GM18867 (cell line): ENCODE results near the gene SLC22A7.
"Not testable (repeated sequence)": the region's sequence is repeated elsewhere in the genome, so short reads cannot be mapped to it uniquely, and the experiment has no call there.

Source experiments
- ATAC-seq: cut with Tn5 transposase; IDR thresholded peaks from one replicate; pipeline ENCODE4 v1.9.1; 2021; ENCODE audit warnings: mild to moderate bottlenecking, moderate library complexity; ENCODE audit not compliant: unreplicated experiment

Gene SLC22A7

GRCh38 chr6:43334466-43335095, 36.5 kb downstream of the SLC22A7 start:
- ATAC-seq, result no peak

- no peak for ATAC-seq
Observed at GRCh38 chr6:43335469-43335868, 37.4 kb downstream of the SLC22A7 start.

GRCh38 chr6:43336382-43336781, 38.3 kb downstream of the SLC22A7 start:
- no peak for ATAC-seq

GRCh38 chr6:43338243-43338642, 40.2 kb downstream of the SLC22A7 start:
- peak; percentile 50 for ATAC-seq

GRCh38 chr6:43339168-43339567, 41.1 kb downstream of the SLC22A7 start:
- ATAC-seq, result peak; percentile 68

GRCh38 chr6:43346243-43346642, 48.2 kb downstream of the SLC22A7 start:
- not testable (repeated sequence) for ATAC-seq

GRCh38 chr6:43347021-43347420, 49.0 kb downstream of the SLC22A7 start:
- no peak for ATAC-seq

- no peak for ATAC-seq
Observed at GRCh38 chr6:43347444-43347843, 49.4 kb downstream of the SLC22A7 start.

GRCh38 chr6:43351951-43352350, 53.9 kb downstream of the SLC22A7 start:
- not testable (repeated sequence) for ATAC-seq
